HG02970 (cell line): ENCODE results near the gene ZNF318.

Source experiments
- ATAC-seq: cut with Tn5 transposase; IDR thresholded peaks from one replicate; pipeline ENCODE4 v1.9.1; 2021; ENCODE audit warnings: mild to moderate bottlenecking, moderate library complexity, moderate number of reproducible peaks; ENCODE audit not compliant: unreplicated experiment, low FRiP score

ZNF318 gene

DNA sequence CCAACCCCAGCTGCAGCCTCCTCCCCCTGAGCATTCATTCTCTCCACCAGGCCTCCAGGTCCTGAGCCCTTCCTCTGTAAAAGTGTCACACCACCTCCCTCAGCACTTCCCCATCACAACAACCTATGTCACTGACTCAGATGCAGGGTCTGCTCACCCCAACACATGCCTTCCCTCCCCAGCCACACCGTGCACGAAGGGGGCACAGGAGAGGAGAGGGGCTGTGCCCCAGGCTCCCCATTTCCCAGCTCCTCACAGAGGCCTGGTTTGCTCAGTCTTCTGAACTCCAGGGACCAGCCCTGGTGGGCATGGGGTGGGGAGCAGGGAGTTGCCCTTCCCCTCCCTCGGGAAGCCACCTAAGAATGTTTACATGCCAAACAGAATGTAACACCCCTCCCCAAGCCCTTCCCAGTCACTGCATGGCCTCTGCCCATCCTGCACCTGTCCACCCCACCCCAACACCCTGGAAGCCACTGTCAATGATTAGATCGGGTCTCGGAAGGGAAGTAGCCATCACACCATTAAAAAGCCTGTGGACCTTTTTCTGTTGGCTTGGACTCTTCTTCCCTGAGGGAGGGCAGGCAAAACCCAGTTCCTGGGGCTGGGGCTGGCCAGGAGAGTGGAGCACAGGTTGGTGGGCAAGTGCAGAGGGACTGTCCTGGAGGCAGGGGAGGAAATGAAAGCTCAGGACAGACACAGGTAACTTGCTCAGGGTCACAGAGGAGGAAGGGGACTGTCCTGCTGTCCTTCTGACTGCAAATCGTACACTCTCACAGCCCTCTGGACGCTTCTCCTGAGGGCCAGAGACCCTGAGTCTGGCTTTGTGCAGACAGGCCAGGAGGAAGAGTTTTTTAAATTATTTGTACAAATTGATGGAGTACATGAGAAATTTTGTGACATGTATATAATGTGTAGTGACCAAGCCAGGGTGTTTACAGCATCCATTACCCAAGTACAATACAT is 81.4 kb downstream of the ZNF318 start:
- no peak for ATAC-seq

DNA sequence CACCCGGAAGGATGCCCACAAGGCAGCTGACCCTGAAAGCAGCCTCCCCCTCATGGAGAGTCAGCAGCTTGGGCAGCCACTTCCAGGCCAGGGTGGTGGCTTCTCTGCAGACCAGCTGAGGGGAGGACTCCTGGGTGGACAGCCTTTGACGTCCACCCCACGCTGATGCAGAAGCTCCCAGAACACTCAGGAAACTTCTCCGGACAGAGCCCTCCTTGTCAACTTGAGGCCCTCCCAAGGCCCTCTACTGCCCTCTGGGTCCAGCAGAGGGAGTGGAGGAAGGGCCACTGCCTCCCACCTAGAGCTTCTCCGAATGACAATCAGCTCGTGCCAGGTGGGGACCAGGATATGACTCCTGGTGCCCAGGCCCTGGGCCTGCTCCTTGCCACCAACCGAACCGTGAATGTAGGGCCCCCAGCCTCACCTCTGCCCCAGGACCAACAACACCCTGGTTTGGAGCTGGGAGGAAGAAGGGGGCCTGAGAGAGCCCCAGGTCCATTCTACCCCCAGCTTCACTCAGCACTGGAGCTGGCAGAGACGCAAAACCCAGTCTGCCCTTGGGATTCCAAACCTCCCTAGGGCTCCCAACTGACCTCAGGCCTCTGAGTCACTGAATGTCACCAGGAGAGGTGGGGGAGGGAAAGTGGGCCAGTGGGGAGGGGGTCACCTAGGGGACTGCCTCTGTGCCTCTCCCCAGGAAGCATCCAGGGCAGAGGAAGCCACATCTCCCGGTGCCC is 82.3 kb downstream of the ZNF318 start:
- ATAC-seq: no peak

DNA sequence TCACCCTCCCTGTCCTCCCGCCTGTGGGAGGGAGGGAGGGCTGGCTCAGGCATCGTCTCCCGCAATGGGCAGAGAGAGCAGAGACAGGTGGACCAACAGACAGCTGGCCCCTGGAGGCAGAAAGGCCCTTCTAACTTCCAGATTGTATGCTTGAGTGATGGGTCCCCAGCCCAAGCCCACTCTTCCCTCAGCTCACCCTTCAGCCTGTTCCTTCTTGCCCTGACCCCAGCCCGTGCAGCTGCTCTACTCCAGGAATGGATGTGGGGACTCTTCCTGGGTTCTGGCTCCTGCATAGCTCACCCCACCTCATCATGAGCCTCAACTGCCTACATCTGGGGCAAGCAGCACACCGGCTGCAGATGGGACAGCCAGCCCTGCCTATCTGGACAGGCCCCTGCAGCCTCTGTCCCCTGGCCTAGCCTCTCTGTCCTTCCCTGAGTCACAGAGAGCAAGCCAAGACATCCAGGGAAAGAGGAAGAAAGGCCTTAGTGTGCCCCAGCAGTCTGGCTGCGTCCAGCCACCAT is 82.9 kb downstream of the ZNF318 start:
- ATAC-seq: no peak
